Breast epithelium (tissue), 3 donors: ENCODE data around the gene CRYGN.

Experiments used
- CTCF ChIP-seq, 3 donors: fragments of 450-650 bp; IDR thresholded peaks; one replicate each; pipeline ENCODE4 v1.5.1; 2016 to 2017; ENCODE audit warnings: antibody characterized with exemption in 3 of 3, mild to moderate bottlenecking in 3 of 3, moderate library complexity in 3 of 3
- POLR2A ChIP-seq: fragments of 450-650 bp; IDR thresholded peaks from one replicate; pipeline ENCODE4 v1.6.1; 2016; ENCODE audit warnings: antibody characterized with exemption, mild to moderate bottlenecking, moderate library complexity
- POLR2AphosphoS5 ChIP-seq, 3 donors: sonication (generic); formaldehyde crosslinking; IDR thresholded peaks; one replicate each; pipeline ENCODE4 v1.6.1; 2017; ENCODE audit warnings: antibody characterized with exemption in 3 of 3

GRCh38 chr7:151454932-151455530 lies 15.1 kb upstream of the CRYGN start:
- TF ChIP-seq CTCF (IDR thresholded peaks at IDR 0.05) = no peak
- TF ChIP-seq POLR2AphosphoS5 (IDR thresholded peaks at IDR 0.05) = no peak
- no peak for TF ChIP-seq POLR2A
